Measurements from ENCODE around the gene NRARP.
A peak's percentile ranks its signal among the peaks of the same experiment; 100 is the strongest.

NRARP gene

GRCh38 chr9:137296670-137297664, 5.1 kb downstream of the NRARP start:
- no peak for DNase-seq

- no peak for DNase-seq
These were observed 6.0 kb downstream of the NRARP start for GRCh38 chr9:137295849-137296669.

DNA sequence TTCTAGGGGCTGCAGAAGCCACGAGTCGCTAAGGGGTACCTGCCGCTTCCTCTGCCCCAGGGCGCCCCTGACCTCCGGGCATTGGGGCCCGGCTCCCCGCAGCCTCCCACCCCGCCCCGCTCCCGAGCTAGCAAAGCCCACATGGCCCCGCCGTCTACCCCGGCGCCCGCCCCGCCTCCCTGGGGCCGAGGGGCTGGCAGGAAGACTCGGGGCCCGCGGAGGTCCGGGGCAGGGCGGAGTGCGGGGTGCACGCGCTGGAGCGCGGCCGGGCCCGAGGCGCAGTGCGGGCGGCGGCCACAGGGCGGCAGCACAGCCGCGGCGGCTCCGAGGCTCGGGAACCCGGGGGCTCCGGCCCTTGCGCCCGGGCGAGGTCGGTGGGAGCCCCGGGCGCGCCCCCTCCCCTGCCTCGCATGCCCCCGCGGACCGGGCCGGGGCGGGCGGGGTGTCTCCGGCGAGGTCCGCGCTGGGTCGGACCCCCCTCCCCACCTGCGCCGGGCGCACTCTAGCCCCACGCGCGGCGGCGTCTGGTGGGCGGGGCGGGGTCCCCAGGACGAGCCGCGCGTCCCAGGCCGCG, 6.7 kb downstream of the NRARP start:
- DNase-seq = peak; percentile 33

- peak; percentile 59 for DNase-seq
These were observed 7.3 kb downstream of the NRARP start for GRCh38 chr9:137294681-137295237.

- DNase-seq = peak; percentile 81
These were observed 7.9 kb downstream of the NRARP start for GRCh38 chr9:137294091-137294680.

DNA sequence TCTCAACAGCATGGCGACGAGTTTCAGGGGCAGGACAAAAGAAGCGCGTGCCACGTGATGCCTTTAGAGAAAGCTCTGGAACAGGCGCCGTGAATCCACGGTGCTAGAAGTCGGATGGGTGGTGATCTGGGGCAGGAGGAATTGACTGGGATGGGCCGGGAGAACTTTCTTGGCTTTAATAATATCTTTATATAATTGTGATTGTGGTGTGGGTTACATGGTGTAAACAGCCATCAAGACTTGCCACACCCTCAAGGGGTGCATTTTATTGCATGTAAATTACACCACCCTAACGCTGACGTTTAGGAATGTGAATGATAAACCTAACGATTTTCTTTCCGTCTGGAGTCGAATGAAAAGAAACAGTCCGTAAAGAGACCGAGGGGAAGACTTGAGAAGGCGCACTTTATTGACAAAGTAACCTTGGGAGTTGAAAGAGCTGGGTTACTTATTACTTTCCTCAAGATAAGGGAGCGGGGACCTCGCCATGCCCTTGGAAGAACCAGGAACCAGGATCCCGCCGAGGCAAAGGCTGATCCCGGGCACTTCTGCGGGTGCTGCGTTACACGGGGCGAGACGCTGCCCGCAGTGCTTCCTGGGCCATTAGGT, 8.5 kb downstream of the NRARP start:
- DNase-seq = no peak

GRCh38 chr9:137293094-137293481, 9.0 kb downstream of the NRARP start:
- no peak for DNase-seq

DNA sequence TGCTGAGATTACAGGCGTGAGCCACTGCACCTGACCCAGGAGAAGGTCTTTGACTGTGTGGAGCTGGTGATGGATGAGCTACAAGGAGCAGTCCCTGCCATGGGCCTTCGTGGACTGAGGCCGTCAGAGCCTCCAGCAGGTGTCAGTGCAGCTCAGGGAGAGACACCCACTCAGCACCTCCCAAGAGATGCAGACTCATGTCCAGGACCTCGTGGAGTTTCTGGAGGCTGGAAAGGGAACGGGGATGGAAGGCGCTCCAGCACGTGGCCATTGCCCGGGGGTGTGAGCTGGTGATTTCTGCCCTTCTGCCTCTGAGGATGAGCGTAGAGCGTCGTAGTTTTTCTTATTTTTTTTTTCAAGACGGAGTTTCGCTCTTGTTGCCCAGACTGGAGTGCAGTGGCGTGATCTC, 15.1 kb downstream of the NRARP start:
- peak; percentile 65 for DNase-seq

DNA sequence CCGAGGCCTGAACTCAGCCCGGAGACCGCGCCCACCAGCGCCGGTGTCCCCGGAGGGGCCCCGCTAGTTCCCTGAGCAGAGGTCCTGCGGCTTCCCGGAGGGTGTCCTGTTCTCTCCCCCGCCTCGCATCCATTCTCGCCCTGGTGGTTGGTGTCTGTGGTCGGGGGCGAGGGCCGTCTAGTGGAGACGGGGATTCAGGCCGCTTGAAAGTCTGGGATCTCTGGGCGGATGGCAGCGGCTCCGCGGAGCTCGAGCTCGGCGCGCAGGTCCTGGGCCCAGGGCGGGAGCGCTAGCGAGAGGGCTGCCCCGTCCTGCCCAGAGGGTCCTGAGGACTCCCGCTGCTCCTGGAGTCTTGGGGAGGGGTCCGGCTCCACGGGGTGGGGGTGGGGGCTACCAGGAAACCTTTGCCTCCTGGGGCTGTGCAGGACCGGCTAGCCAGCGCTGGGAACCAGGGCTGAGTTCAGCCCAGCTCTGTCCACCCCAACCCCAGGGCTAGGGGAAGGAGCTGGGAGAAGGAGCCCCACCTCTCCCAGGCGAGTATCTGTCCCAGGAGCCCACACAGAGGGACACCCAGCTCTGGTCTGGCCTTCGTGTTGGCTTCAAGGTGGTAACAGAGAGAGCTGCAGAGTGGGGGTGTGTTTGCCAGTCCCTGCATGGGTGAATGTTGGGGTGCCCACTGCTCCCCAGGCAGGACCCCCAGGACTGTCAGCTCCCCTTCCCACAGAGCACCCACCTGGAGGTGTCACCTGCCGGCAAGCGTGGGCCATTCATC, 20.5 kb downstream of the NRARP start:
- DNase-seq = no peak

DNA sequence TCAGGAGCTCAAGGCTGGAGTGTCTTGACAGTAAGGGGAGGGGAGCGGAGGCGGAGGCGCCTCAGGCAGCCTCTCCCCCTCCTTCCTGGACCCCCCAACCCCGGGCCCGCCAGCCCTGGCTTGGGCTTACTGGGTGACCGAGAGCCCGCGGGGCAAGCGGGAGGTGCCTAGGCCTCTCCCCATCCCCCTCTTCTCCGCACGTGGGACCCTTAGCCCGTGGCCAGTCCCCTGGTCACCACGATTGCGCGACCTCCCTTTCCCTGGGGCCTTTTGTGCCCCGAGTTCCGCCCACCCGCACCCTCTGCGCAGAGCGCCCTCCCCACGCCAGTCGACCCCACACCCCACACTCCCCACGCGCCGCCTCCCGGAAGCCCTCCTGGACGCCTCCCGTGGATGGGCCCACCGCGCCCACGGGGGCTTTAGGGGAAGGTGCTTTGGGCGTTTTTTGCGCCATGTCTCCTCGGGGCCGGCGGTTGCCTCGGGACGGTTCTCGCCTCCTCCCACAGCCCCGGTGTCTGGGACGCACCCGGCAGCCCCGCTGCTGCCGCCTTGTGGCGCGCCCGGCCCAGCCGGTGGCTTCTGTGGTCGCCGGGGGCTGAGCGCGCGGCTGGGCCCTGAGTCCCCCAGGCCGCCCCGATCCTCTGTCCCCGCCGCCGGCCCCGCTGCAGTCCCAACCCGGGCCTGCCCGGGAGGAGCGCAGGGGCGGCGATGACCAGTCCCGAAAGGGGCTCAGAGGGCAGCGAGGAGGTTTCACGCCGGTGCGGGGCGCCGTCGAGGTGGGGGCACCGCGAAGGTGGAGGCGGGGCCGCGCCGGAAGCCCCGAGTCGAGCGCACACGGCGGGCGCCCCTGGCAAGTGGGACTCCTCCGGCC, 21.4 kb downstream of the NRARP start:
- no peak for DNase-seq

DNA sequence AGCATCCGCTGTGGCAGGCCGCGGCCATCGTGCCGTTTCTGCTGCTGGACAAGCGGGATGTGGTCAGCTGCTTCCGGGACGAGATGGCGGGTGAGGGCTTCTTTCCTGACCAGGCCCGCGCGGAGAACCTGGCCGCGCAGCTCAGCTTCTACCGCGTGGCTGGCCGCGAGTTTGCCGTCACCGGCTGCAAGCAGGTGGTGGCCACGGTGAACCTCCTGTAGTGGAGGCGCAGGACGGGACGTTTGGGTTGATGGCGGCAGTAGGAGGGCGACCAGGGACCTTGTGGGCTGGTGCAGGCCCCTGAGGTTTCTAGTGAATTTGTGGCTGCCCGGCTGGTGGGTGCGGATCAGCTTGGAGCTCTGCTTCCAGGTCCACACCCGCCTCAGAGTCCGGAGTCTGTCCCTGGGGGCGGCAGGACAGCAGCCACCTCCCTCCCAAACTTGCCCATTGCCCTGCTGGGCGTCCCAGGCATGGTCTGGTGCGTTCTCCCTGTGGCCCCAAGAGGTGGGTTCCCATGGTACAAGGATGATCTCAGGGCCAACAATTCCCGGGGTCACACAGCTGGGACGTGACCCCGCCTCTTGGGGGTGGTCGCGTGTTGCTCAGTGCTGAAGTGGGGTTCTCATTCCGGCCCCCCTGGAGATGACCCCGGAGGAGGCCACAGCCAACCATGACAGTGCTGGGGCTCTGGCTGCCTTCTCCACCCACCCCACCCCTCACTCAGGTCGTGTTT, 22.2 kb downstream of the NRARP start:
- no peak for DNase-seq

GRCh38 chr9:137278721-137279711, 23.1 kb downstream of the NRARP start:
- DNase-seq = no peak

DNA sequence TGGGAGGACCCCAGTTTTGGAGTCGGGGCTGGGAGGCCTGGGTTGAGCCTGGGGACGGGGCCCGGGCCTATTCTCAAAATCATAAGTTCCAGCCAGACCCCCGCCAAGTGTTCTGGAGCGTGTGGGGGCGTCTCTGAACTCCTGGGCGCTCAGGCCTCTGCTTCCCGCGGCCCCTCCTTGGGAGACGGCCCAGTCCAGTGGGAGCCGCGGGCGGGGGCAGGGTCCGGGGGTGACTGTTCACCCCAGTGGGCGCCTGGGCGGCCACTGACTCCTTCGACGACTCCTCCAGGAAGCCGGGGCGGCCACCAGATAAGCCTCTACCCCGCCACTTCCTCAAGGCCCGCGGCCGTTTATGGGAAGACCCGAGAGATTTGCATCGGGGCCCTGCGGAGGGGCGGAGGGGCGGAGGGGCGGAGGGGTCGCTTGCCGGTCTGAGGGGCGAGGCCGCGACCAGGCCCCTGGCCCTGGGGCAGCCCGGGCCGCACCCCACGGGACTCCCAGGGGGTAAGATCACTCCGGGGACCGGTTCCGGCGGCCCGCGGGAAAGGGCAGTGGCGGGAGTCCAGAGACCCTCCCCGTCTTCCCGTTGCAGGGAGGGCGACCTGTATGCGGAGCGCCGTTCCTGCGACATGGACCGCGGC, 23.9 kb downstream of the NRARP start:
- peak; percentile 44 for DNase-seq

- DNase-seq = peak; percentile 79
These were observed 24.6 kb downstream of the NRARP start, which contains the start of gene TOR4A for GRCh38 chr9:137277329-137278041. TOR4A (plus strand) TSS chr9:137277726; CDS start chr9:137278690, 964 bp downstream.

DNA sequence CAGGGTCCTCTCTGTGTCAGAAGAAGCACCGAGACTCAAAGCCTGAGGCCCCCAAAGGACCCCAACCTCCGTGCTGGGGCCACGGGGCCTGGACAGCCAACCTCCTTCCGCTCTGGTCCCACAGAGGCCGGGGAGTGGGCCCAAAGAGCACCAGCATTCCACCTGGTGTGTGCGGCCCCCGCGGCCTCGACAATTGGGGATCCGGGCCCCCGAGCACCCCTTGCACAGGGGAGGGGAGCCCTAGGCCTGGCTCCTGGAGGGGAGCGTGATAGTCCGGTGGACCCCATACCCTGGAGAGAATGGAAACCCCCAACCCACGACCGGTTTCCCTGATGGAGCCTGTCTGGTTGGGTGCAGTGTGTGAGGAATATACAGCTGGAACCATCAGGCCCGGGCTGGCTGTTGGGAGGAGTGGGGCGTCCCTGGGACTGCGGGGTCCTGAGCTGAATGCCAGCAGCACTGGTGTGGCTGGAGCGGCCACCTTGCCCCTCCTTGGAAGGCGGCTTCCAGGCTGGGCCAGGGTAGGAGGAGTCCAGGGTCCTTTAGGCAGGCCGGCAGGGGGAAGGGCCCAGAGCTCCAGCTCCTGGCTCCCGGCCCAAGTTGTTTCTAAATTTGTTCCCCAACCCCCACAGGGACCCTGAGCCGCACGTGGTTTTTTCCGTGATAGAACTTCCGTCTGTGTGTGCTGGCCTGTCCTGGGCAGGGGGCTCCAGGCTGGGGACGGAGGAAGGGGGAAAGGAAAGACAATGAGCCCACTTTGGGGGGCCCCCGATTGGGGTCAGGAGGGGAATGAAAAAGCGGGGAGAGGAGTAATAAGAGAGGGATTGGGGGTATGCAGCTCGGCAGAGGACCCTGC, 25.4 kb downstream of the NRARP start:
- peak; percentile 82 for DNase-seq
